GM12874 (cell line): ENCODE results near the gene ABCD3.

Experiments used
- TF ChIP-seq, protein P1 (sequence below): IDR thresholded peaks from 2 replicates; pipeline ENCODE4 v1.5.1; 2011; ENCODE audit warnings: low read depth, mild to moderate bottlenecking, control low read depth, low read length, moderate library complexity; ENCODE audit not compliant: insufficient read depth

ABCD3 gene

DNA sequence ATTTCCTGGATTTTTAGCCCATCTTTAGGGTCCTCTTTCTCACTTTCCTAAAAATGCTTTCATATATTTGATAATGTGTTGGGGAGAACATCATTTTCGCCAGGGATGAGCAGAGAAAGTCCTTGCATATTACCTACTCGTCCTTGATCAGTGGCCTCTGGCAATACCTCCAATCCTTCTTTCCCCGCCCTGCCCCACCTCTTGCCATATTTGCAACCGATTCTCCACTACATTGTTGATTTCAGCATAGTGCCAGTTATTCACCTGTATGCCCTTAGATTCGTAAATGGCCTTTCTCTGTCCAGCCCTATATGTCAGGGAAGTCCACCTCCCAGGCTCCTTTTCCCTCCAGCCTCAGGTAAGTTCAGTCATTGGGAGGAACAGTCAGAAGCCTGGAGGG is 136.9 kb downstream of the ABCD3 start:
- TF ChIP-seq, protein P1, sequence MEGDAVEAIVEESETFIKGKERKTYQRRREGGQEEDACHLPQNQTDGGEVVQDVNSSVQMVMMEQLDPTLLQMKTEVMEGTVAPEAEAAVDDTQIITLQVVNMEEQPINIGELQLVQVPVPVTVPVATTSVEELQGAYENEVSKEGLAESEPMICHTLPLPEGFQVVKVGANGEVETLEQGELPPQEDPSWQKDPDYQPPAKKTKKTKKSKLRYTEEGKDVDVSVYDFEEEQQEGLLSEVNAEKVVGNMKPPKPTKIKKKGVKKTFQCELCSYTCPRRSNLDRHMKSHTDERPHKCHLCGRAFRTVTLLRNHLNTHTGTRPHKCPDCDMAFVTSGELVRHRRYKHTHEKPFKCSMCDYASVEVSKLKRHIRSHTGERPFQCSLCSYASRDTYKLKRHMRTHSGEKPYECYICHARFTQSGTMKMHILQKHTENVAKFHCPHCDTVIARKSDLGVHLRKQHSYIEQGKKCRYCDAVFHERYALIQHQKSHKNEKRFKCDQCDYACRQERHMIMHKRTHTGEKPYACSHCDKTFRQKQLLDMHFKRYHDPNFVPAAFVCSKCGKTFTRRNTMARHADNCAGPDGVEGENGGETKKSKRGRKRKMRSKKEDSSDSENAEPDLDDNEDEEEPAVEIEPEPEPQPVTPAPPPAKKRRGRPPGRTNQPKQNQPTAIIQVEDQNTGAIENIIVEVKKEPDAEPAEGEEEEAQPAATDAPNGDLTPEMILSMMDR = no peak

DNA sequence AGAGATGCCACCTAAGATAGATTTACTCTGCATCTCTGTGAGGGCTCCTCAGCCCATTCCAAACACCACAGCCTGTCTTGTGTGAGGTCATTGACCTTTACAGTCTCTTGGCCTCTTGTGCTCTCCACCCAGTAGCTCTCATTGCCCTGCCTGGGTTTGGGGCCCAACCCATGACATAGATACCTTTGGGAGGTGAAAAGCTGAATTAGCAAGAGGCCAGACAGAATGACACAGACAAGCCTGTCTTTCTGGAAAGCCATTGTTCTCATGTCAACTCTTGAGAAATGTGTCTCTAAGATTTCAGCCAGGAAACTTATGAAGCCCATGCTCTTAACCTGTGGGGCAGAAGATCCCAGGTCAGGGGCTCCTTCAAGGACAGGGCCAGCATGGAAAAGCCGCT is 141.7 kb downstream of the ABCD3 start:
- TF ChIP-seq, protein P1 = no peak

DNA sequence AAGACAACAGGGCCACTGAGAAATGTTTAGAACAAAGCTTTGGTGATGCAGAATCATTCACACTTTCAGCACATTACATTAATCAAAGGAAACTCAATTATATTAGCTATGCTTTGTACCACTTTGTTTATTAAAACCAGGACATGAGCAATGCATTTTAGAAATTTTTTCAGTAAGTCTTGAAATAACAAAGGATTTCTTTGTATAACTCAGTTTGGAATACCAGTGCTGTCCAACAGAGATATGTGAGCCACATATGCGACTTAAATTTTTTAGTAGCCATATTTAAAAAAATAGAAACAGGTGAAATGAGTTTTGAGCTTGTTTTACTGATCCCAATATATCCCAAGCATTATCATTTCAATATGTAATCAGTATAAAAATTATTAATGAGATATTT is 142.1 kb downstream of the ABCD3 start:
- TF ChIP-seq, protein P1 = no peak

DNA sequence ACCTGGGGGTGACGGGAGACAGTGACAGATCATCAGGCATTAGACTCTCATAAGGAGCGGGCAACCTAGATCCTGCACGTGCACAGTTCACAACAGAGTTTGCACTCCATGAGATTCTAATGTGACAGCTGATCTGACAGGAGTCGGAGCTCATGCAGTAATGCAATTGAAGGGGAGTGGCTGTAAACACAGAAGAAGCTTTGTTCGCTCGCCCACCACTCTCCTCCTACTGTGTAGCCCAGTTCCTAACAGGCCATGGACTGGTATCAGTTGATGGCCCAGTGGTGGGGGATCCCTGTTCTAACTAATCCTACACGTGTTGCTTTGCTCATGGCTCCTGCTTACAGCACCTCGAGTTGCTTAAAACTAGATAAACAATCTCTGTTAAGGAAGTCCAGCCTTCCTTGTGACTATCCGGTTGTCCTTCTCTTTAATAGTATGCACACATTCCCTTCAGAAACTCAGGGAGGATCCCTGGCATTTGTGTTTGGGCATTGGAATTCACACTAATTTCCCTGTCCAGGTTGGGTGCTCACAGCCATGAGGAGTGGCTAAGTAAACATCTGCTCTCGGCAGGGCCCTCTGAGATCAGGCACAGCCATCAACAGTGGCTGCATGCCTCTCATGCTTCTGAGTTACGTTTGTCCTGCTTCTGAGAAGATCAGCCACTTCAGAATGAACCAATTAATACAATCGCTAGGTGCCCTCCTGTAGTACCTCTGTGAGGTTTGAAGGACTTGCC is 144.5 kb downstream of the ABCD3 start:
- TF ChIP-seq, protein P1 = no peak

DNA sequence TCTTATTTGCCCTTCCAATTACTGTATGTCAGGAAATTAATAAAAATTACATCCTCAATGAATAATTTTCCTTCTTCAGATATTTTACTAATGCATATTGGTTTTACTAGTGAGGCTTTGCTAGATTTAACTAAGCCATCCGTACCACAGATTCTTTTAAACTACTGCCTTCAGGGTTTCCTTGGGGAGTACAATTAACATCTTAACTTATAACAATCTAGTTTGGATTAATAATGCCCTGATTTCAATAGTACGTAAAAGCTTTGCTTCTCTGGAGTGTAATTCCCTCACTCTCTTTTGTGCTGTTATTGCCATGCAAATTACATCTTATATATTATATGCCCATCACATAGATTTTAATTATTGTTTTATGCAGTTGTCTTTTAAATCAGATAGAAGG is 147.7 kb downstream of the ABCD3 start:
- TF ChIP-seq, protein P1 = no peak
